Vagina (tissue), 2 donors: Measurements from ENCODE around the gene BSND. TPM values are rescaled to one million over a fixed set of nuclear protein-coding genes. Genes with fewer than 3 reads are reported as not detected.

Experiments
- DNase-seq, 2 donors: peaks; one replicate each; pipeline ENCODE4 v3.0.0-alpha.2; 2017; ENCODE audit errors: extremely low spot score in 2 of 2
- H3K27ac ChIP-seq: fragments of 200-600 bp; sonication (generic); one replicate; pipeline ENCODE4 v1.5.1; 2019
- H3K27me3 ChIP-seq: fragments of 200-600 bp; sonication (generic); one replicate; pipeline ENCODE4 v1.5.1; 2019
- H3K36me3 ChIP-seq, 2 donors: fragments of 200-600 bp; sonication (generic); one replicate each; pipeline ENCODE4 v1.5.1; 2017 to 2019
- H3K4me1 ChIP-seq: fragments of 200-600 bp; sonication (generic); one replicate; pipeline ENCODE4 v1.5.1; 2019
- H3K4me3 ChIP-seq, 2 donors: fragments of 200-600 bp; sonication (generic); 1 replicate in 1 of 2; 2 replicates in 1 of 2; pipeline ENCODE4 v1.5.1; 2016 to 2019
- H3K9me3 ChIP-seq: fragments of 200-600 bp; sonication (generic); one replicate; pipeline ENCODE4 v1.5.1; 2019
- POLR2A ChIP-seq, 2 donors: fragments of 450-650 bp; IDR thresholded peaks; one replicate each; pipeline ENCODE4 v1.6.1; 2017; ENCODE audit warnings: antibody characterized with exemption in 2 of 2, mild to moderate bottlenecking in 2 of 2, moderate library complexity in 2 of 2
- POLR2AphosphoS5 ChIP-seq, 2 donors: sonication (generic); formaldehyde crosslinking; IDR thresholded peaks; one replicate each; pipeline ENCODE4 v1.9.0; 2017; ENCODE audit warnings: antibody characterized with exemption in 2 of 2, mild to moderate bottlenecking in 2 of 2, low read depth in 1 of 2; ENCODE audit not compliant: insufficient read depth in 1 of 2
- intact Hi-C: fragments of 100-400 bp; cut with DNase I; formaldehyde crosslinking; loops from one replicate; pipeline ENCODE4 v1.15.1; 2023
- total RNA-seq: library from RNA; depleted of rRNA; stranded (reverse); fragments of >200 nt; gene quantifications from one replicate; pipeline ENCODE4 v1.2.3, GENCODE V29; 2016
- TF ChIP-seq, protein P1 (sequence below), 3 experiments: fragments of 450-650 bp in 2 of 3; fragments of 200-600 bp in 1 of 3; sonication (generic) in 1 of 3; IDR thresholded peaks; one replicate each; pipeline ENCODE4 v1.5.1; 2017 to 2019; ENCODE audit warnings: antibody characterized with exemption in 3 of 3, mild to moderate bottlenecking in 2 of 3, moderate library complexity in 2 of 3

The BSND gene
- total RNA-seq, 1 donor from 2014 or later: not detected

DNA sequence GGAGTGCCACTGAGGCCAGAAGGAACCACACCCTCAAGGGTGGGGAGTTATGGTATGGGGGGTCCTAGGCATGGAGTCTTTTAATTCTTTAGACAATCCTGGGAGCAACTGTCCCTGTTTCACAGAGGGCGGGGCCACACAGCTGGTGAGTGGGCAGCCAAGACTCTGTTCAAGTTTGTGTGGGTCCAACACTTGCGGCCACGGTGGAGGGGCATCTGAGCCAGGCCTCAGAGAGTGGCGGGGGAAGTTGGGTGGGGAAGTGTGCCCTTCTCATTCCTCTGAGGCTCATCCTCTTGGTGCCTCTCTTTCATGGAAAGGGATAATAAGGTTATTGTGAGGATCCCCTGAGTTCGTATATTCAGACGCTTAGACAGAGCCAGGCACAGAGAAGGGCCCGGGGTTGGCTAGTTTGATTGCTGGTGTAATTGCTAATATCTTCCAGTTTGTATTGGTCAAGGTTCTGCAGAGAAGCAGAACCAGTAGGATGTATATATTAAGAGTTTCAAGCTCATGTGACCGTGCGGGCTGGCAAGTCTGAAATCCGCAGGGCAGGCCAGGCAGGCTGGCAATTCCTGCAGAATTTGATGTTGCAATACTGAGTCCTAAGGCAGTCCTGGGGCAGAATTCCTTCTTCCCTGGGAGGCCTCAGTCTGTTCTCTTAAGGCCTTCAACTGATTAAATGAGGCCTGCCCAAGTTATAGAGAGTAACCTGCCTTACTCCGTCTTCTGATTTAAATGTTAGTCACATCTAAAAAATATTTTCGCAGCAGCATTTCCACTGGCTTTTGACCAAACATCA lies 56.5 kb downstream of the BSND start:
- Histone ChIP-seq H3K27ac (no peak overlapping the region), H3K9me3 (no peaks in the 10 kb centered on the region), H3K4me3 (no peak overlapping the region), H3K4me1 (no peaks in the 10 kb centered on the region), H3K27me3 (no peaks in the 10 kb centered on the region), H3K36me3 (no peaks in the 10 kb centered on the region)
- intact Hi-C loops: no loop called here
- TF ChIP-seq, protein P1, sequence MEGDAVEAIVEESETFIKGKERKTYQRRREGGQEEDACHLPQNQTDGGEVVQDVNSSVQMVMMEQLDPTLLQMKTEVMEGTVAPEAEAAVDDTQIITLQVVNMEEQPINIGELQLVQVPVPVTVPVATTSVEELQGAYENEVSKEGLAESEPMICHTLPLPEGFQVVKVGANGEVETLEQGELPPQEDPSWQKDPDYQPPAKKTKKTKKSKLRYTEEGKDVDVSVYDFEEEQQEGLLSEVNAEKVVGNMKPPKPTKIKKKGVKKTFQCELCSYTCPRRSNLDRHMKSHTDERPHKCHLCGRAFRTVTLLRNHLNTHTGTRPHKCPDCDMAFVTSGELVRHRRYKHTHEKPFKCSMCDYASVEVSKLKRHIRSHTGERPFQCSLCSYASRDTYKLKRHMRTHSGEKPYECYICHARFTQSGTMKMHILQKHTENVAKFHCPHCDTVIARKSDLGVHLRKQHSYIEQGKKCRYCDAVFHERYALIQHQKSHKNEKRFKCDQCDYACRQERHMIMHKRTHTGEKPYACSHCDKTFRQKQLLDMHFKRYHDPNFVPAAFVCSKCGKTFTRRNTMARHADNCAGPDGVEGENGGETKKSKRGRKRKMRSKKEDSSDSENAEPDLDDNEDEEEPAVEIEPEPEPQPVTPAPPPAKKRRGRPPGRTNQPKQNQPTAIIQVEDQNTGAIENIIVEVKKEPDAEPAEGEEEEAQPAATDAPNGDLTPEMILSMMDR (IDR thresholded peaks at IDR 0.05): no peak
- TF ChIP-seq POLR2A (IDR thresholded peaks at IDR 0.05) (no peak), POLR2AphosphoS5 (IDR thresholded peaks at IDR 0.05; ENCODE audit: insufficient read depth in 1 of 2, low read depth in 1 of 2) (no peak)
- DNase-seq: no peak

DNA sequence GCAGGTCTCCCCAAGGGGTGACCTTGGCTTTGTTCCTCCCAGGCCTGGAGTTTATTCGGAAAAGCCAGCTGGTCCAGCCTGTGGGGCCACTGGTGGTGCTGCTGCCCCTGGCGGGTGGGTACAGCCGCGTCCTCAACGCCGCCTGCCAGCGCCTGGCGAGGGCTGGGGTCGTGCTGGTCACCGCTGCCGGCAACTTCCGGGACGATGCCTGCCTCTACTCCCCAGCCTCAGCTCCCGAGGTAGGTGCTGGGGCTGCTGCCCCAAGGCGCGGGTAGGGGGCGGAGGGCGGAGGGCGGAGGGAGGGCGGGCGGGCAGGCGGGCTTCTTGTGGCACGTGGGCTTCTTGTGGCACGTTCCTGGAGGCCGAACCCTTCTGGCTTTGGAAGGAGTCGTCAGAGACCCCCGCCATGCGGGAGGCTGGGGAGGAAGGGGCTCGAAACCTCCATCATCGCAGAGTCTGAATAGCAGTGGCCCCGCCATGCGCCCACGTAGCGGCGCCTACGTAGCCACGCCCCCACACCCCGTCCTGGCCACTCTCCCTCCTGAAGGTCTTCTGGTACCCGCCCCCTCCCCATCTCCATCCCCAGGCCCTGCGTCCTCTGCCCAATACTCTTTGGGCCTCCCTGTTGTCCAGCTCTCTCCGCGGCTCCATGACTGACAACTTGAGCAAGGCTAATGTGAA lies 57.4 kb downstream of the BSND start:
- Histone ChIP-seq H3K27ac (no peak overlapping the region), H3K4me1 (no peaks in the 10 kb centered on the region), H3K36me3 (no peaks in the 10 kb centered on the region), H3K27me3 (no peaks in the 10 kb centered on the region), H3K9me3 (no peaks in the 10 kb centered on the region), H3K4me3 (no peak overlapping the region)
- TF ChIP-seq, protein P1 (IDR thresholded peaks at IDR 0.05): no peak
- TF ChIP-seq POLR2A (IDR thresholded peaks at IDR 0.05) (no peak), POLR2AphosphoS5 (IDR thresholded peaks at IDR 0.05; ENCODE audit: insufficient read depth in 1 of 2, low read depth in 1 of 2) (no peak)
- no peak for DNase-seq
- intact Hi-C loops: no loop called here

DNA sequence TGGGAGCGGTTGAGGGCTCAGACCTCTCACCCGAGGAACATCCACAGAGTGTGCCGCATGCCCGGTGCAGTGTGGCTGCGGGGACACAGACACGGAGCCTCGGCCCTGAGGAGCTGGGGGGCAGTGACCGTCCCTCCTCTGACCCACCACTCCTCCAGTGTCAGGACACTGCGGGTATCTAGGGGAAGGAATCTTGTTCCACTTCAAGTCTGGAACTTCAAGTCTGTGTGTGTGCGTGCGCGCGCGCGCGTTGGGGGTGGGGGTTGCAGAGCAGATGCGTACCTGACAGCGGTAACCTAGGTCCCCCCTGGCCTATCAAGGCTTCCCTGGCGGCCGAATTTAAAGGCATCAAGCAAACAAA lies 57.9 kb downstream of the BSND start:
- no peaks in the 10 kb centered on the region for H3K4me1 ChIP-seq
- no peak overlapping the region for H3K27ac ChIP-seq
- intact Hi-C loops: no loop called here
- DNase-seq: no peak
- no peaks in the 10 kb centered on the region for H3K36me3 ChIP-seq
- no peak overlapping the region for H3K4me3 ChIP-seq
- TF ChIP-seq, protein P1 (IDR thresholded peaks at IDR 0.05): no peak
- no peak for TF ChIP-seq POLR2A (IDR thresholded peaks at IDR 0.05)
- no peak for TF ChIP-seq POLR2AphosphoS5 (IDR thresholded peaks at IDR 0.05; ENCODE audit: insufficient read depth in 1 of 2, low read depth in 1 of 2)
- H3K27me3 ChIP-seq: no peaks in the 10 kb centered on the region
- no peaks in the 10 kb centered on the region for H3K9me3 ChIP-seq

DNA sequence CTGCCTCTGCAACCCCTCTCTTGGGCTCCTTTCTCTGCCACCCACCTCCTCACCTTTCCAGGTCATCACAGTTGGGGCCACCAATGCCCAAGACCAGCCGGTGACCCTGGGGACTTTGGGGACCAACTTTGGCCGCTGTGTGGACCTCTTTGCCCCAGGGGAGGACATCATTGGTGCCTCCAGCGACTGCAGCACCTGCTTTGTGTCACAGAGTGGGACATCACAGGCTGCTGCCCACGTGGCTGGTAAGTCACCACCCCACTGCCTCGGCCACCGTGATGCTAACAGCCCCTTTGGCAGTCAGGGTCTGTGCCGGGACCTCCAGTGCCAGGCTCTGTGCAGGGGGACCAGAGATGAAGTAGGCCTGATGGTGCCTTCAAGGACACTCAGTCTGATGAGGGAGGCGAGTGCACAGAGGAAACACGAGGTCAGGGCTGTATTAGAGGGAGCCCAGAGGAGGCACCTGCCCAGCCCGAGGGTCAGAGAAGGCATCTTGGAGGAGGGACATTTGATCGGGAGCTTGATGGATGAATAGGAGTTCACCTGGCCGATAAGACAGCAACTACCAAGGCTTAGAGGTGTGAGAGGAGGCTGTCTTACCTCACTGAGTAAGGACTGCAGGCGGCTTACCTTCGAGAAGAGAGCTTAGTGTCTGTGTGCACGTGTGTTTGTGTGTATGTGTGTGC lies 58.7 kb downstream of the BSND start:
- peak in 1 of 2 donors; percentile 90 for DNase-seq
- no peaks in the 10 kb centered on the region for H3K27me3 ChIP-seq
- H3K4me1 ChIP-seq: no peaks in the 10 kb centered on the region
- no peaks in the 10 kb centered on the region for H3K36me3 ChIP-seq
- intact Hi-C loops: no loop called here
- TF ChIP-seq POLR2A (IDR thresholded peaks at IDR 0.05): no peak
- TF ChIP-seq, protein P1 (IDR thresholded peaks at IDR 0.05): no peak
- no peak for TF ChIP-seq POLR2AphosphoS5 (IDR thresholded peaks at IDR 0.05; ENCODE audit: insufficient read depth in 1 of 2, low read depth in 1 of 2)
- H3K9me3 ChIP-seq: no peaks in the 10 kb centered on the region
- H3K27ac ChIP-seq: no peak overlapping the region
- no peak overlapping the region for H3K4me3 ChIP-seq
